Gastroesophageal sphincter (tissue), 4 donors: ENCODE results near the gene PIGO. TPM values are rescaled to one million over a fixed set of nuclear protein-coding genes. Genes with fewer than 3 reads are reported as not detected.

ENCODE experiments used
- ATAC-seq: fragments of 150-250 bp; one replicate; pipeline ENCODE4 v1.9.1; 2016; ENCODE audit warnings: mild to moderate bottlenecking, moderate library complexity
- H3K27ac ChIP-seq, 4 donors: fragments of 200-600 bp; sonication (generic) in 3 of 4; 1 replicate in 3 of 4; 2 replicates in 1 of 4; pipeline ENCODE4 v1.5.1; 2016 to 2019
- H3K27me3 ChIP-seq: fragments of 200-600 bp; sonication (generic); one replicate; pipeline ENCODE4 v1.5.1; 2019
- H3K36me3 ChIP-seq, 2 donors: fragments of 200-600 bp; sonication (generic); one replicate each; pipeline ENCODE4 v1.5.1; 2019; ENCODE audit warnings: control low read depth in 1 of 2
- H3K4me1 ChIP-seq, 3 donors: fragments of 200-600 bp; sonication (generic); 1 replicate in 2 of 3; 2 replicates in 1 of 3; pipeline ENCODE4 v1.5.1; 2016 to 2019; ENCODE audit warnings: control low read depth in 2 of 3
- H3K4me3 ChIP-seq, 2 donors: fragments of 200-600 bp; sonication (generic); one replicate each; pipeline ENCODE4 v1.5.1; 2019; ENCODE audit warnings: mild to moderate bottlenecking in 1 of 2, moderate library complexity in 1 of 2
- H3K9me3 ChIP-seq, 3 donors: fragments of 200-600 bp; sonication (generic); one replicate each; pipeline ENCODE4 v1.5.1; 2017 to 2019; ENCODE audit warnings: control low read depth in 2 of 3
- EP300 ChIP-seq: sonication (generic); formaldehyde crosslinking; IDR thresholded peaks from one replicate; pipeline ENCODE4 v1.6.1; 2017; ENCODE audit warnings: antibody characterized with exemption, mild to moderate bottlenecking
- POLR2A ChIP-seq, 2 donors: fragments of 450-650 bp; IDR thresholded peaks; one replicate each; pipeline ENCODE4 v1.6.1; 2017; ENCODE audit warnings: antibody characterized with exemption in 2 of 2, mild to moderate bottlenecking in 2 of 2, moderate library complexity in 1 of 2
- POLR2AphosphoS5 ChIP-seq: sonication (generic); formaldehyde crosslinking; IDR thresholded peaks from one replicate; pipeline ENCODE4 v1.6.1; 2017; ENCODE audit warnings: antibody characterized with exemption
- WGBS, 2 donors: methylation state at CpG; one replicate each; pipeline ENCODE4 v1.1.5; 2018; ENCODE audit warnings: low coverage in 1 of 2; 5-methylcytosine and 5-hydroxymethylcytosine counted together
- total RNA-seq, 4 donors: library from RNA; depleted of rRNA; stranded (reverse); fragments of >200 nt; gene quantifications; one replicate each; pipeline ENCODE4 v1.1.0, GENCODE V29; 2016
- TF ChIP-seq, protein P1 (sequence below), 4 experiments: fragments of 200-600 bp in 2 of 4; fragments of 450-650 bp in 2 of 4; sonication (generic) in 1 of 4; IDR thresholded peaks; one replicate each; pipeline ENCODE4 v1.5.1; 2017 to 2019; ENCODE audit warnings: antibody characterized with exemption in 4 of 4, mild to moderate bottlenecking in 2 of 4, moderate library complexity in 2 of 4

PIGO gene
- total RNA-seq, 4 donors from 2014 or later, result 6.5 to 11.4 (median 9.9) TPM

GRCh38 chr9:35134920-35135319, 38.5 kb upstream of the PIGO start:
- no peak for ATAC-seq
- Histone ChIP-seq H3K27me3 (no peaks in the 10 kb centered on the region), H3K4me3 (no peak overlapping the region), H3K36me3 (no peaks in the 10 kb centered on the region), H3K4me1 (no peaks in the 10 kb centered on the region), H3K9me3 (no peaks in the 10 kb centered on the region), H3K27ac (no peak overlapping the region)
- no peak for TF ChIP-seq POLR2A (IDR thresholded peaks at IDR 0.05)
- TF ChIP-seq POLR2AphosphoS5, result no peak
- TF ChIP-seq, protein P1, sequence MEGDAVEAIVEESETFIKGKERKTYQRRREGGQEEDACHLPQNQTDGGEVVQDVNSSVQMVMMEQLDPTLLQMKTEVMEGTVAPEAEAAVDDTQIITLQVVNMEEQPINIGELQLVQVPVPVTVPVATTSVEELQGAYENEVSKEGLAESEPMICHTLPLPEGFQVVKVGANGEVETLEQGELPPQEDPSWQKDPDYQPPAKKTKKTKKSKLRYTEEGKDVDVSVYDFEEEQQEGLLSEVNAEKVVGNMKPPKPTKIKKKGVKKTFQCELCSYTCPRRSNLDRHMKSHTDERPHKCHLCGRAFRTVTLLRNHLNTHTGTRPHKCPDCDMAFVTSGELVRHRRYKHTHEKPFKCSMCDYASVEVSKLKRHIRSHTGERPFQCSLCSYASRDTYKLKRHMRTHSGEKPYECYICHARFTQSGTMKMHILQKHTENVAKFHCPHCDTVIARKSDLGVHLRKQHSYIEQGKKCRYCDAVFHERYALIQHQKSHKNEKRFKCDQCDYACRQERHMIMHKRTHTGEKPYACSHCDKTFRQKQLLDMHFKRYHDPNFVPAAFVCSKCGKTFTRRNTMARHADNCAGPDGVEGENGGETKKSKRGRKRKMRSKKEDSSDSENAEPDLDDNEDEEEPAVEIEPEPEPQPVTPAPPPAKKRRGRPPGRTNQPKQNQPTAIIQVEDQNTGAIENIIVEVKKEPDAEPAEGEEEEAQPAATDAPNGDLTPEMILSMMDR (IDR thresholded peaks at IDR 0.05), result no peak
- no peak for TF ChIP-seq EP300
- 59 to 81% methylated on average over 4 to 6 of the region's 6 CpGs for WGBS, 2 donors

GRCh38 chr9:35116898-35117551, 20.6 kb upstream of the PIGO start:
- no peak for TF ChIP-seq EP300
- TF ChIP-seq POLR2AphosphoS5, result peak; percentile 49
- TF ChIP-seq, protein P1 (IDR thresholded peaks at IDR 0.05), result peak in 3 of 4 experiments; percentile 88 to 95 (median 90)
- TF ChIP-seq POLR2A (IDR thresholded peaks at IDR 0.05), result no peak
- H3K27ac ChIP-seq, result peak overlapping the region; percentile 41 to 96 (median 91)
- peak overlapping the region in 1 of 2 donors; percentile 64 for H3K4me3 ChIP-seq
- WGBS, 2 donors, result 12 to 18% methylated on average over 9 to 30 of the region's 30 CpGs
- H3K4me1 ChIP-seq, result peaks cover 10 to 51% (median 27%) of the 10 kb centered on the region in 3 donors
- peak; percentile 74 for ATAC-seq
- H3K36me3 ChIP-seq, result no peaks in the 10 kb centered on the region
- H3K27me3 ChIP-seq, result no peaks in the 10 kb centered on the region
- H3K9me3 ChIP-seq, result no peaks in the 10 kb centered on the region

GRCh38 chr9:35116539-35116897, 20.1 kb upstream of the PIGO start:
- no peak for ATAC-seq
- Histone ChIP-seq H3K4me3 (peak overlapping the region; percentile 43 to 64), H3K4me1 (peaks cover 10 to 56% (median 30%) of the 10 kb centered on the region in 3 donors), H3K27me3 (no peaks in the 10 kb centered on the region), H3K27ac (peak overlapping the region; percentile 55 to 96 (median 91)), H3K9me3 (no peaks in the 10 kb centered on the region), H3K36me3 (no peaks in the 10 kb centered on the region)
- TF ChIP-seq POLR2AphosphoS5 (no peak), POLR2A (IDR thresholded peaks at IDR 0.05) (no peak), EP300 (no peak)
- 0% methylated on average over 6 to 7 of the region's 12 CpGs for WGBS, 2 donors

DNA sequence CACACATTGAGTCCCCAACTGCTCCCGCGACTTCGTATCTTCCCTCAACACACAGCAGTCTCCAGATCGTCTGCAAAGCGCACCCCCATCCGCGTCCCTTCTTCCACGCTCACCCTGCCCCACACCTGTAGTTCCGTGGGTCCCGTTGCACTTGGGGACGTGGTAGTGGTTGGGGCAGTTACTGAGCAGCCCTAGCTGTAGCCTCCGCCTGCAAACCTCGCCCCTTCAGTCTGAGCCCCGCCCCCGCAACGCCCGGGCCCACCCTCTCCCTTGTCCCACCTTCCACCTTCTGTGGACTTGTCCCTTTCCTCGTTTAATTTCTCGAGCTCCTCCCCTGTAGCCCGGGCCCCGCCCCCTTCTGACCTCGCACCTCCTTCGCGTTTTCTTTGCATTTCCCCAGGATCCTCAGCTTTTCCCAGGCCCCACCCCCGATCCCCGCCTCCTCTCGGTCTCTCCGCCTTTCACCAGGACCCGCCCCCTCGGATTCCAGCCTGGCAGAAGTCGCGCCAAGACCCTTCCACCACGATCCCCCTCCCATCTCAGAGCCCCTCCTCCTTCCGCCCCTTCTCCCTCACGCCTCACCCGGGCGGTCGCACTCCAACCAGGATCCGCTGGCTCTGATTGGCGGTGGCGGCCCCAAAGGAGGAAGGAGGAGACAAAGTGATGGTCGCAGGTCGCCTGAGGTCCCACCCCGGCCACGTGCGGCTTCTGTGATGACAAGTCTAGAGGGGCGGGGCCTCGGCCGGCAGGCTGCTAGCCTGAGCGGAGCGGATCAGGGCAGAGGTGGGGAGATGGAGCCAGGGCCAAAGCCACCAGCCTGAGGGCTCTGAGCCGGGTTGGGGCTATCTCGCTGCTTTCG, 19.5 kb upstream of the PIGO start, which contains the start of gene ATOSB:
Gene ATOSB, minus strand, starts transcription at position 183 of the 859 bp plus-strand sequence. CDS start 7,588 bp downstream, outside the sequence.
- H3K27ac ChIP-seq, result peak within 1 kb of the TSS; percentile 55 to 96 (median 91)
- H3K27me3 ChIP-seq, result no peaks in the 10 kb centered on the region
- WGBS, 2 donors, result 0% methylated on average over 25 to 27 of the region's 54 CpGs
- peaks cover 10 to 58% (median 30%) of the 10 kb centered on the region in 3 donors for H3K4me1 ChIP-seq
- no peaks in the 10 kb centered on the region for H3K9me3 ChIP-seq
- peak; percentile 73 for ATAC-seq
- TF ChIP-seq, protein P1 (IDR thresholded peaks at IDR 0.05), result no peak
- TF ChIP-seq POLR2AphosphoS5 (peak; percentile 44), POLR2A (IDR thresholded peaks at IDR 0.05) (peak in 1 of 2 donors; percentile 23), EP300 (no peak)
- H3K4me3 ChIP-seq, result peak within 1 kb of the TSS; percentile 43 to 64
- H3K36me3 ChIP-seq, result no peaks in the 10 kb centered on the region

DNA sequence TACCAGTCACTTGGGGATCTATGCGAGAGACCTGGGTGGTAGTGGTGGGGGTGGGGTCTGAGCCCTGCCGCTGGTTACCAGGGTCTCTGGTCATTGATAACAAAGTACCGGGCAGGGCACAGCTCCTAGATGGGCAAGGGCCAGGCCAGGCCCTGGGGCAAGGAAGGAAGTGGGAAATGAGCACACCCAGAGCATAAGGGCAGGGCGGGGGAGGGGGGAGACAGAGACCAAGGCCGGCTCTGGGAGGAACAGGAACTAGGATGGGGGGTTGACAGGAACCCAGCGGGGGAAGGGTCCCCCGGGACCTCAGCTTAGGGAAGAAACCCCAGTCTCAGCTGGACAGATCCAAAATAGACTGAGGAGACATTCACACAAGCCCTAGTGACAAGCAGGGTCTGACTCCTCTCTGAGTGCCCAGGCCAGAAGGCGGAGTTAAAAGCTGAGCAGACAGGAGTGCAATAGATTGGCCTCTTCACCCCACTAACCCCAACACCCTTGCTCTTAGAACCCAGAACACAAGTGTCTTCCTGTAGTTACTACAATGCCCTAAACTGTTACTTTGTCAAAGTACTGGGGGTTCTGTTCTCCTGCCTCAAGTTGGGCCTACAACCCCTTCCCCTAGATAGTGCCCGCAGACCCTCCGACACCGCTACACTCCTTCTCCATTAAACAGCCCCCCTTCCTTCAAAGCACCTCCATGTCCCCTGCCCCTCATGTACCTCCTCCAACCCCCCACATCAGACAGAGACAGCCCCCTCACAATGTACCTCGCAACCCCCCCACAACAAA, 18.6 kb upstream of the PIGO start:
- 9 to 18% methylated on average over 9 to 10 of the region's 12 CpGs for WGBS, 2 donors
- peaks cover 10 to 67% (median 39%) of the 10 kb centered on the region in 3 donors for H3K4me1 ChIP-seq
- H3K9me3 ChIP-seq, result no peaks in the 10 kb centered on the region
- no peaks in the 10 kb centered on the region for H3K36me3 ChIP-seq
- H3K4me3 ChIP-seq, result peak overlapping the region; percentile 43 to 64
- no peak for TF ChIP-seq EP300
- no peak for TF ChIP-seq POLR2A (IDR thresholded peaks at IDR 0.05)
- TF ChIP-seq POLR2AphosphoS5, result no peak
- TF ChIP-seq, protein P1 (IDR thresholded peaks at IDR 0.05), result no peak
- no peaks in the 10 kb centered on the region for H3K27me3 ChIP-seq
- H3K27ac ChIP-seq, result peak overlapping the region; percentile 55 to 96 (median 91)
- no peak for ATAC-seq
